ENCODE measurements around the gene SRGAP3. TPM values are rescaled to one million over a fixed set of nuclear protein-coding genes. Genes with fewer than 3 reads are reported as not detected.

Gene SRGAP3
- total and polyA plus RNA-seq, 2 donors (not counting 1 experiment from before 2014, with no cell fraction given) = 1.4 to 1.5 TPM

DNA sequence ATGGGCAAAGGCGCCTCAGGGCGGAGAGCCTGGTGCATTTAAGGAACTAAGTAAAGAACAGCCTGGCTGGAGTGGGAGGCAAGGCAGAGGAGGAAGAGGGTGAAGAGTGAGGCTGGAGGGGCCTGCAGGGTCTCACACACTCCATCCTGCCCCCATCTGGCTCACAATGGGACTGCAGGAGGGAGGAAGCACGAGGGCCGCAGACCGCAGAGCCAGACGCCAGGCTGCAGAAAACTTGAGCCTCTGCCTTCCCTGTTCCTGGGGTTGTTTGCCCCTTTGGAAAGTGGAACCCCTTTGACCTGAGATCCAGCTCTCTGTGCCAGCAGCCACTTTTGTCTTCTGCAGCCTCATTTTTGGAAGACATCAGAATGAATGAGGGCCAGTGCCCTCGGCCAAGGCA is 138.0 kb downstream of the SRGAP3 start:
- Histone ChIP-seq H3K79me2 (ENCODE audit: control insufficient read depth, insufficient read depth, low read length) (no peaks in the 10 kb centered on the region), H3K27me3 (replicated peaks in 1 of 4; ENCODE audit: control extremely low read depth in 1 of 4, control insufficient read depth in 3 of 4, insufficient read depth in 4 of 4, low read length in 3 of 4) (peaks cover 0 to 2% (median 0%) of the 10 kb centered on the region in 4 experiments), H3K9ac (ENCODE audit: low read length) (no peak overlapping the region), H2AFZ (ENCODE audit: insufficient read depth, low read depth, low read length, poor library complexity, severe bottlenecking) (no peak overlapping the region), H3K9me3 (ENCODE audit: control extremely low read depth in 1 of 3, control insufficient read depth in 2 of 3, insufficient read depth in 1 of 3, low read length in 2 of 3) (peaks cover 0 to 6% (median 0%) of the 10 kb centered on the region in 3 donors), H3K36me3 (replicated peaks in 1 of 2; ENCODE audit: control extremely low read depth in 1 of 2, control insufficient read depth in 1 of 2, extremely low read depth in 1 of 2, insufficient read depth in 2 of 2, low read length in 1 of 2) (no peaks in the 10 kb centered on the region), H4K20me1 (ENCODE audit: control insufficient read depth, insufficient read depth, low read length, poor library complexity, severe bottlenecking) (no peaks in the 10 kb centered on the region), H3K4me2 (replicated peaks; ENCODE audit: low read depth, low read length, poor library complexity, severe bottlenecking) (no peak overlapping the region), H3K27ac (ENCODE audit: low read length in 2 of 2) (no peak overlapping the region), H3K4me1 (ENCODE audit: control insufficient read depth in 2 of 2, insufficient read depth in 2 of 2, low read length in 2 of 2) (no peaks in the 10 kb centered on the region), H3K4me3 (ENCODE audit: control extremely low read depth in 1 of 5, extremely low read depth in 1 of 5, insufficient read depth in 1 of 5, low read depth in 2 of 5, low read length in 4 of 5) (no peak overlapping the region)
- no peak for ATAC-seq (ENCODE audit: low read depth)
- no peaks in the 10 kb centered on the region for H3K4me1 Mint-ChIP-seq
- H3K9me3 Mint-ChIP-seq (ENCODE audit: insufficient read depth) = no peaks in the 10 kb centered on the region
- ChIA-PET CTCF (no interaction called here), POLR2A (no interaction called here)
- TF ChIP-seq, protein P1, sequence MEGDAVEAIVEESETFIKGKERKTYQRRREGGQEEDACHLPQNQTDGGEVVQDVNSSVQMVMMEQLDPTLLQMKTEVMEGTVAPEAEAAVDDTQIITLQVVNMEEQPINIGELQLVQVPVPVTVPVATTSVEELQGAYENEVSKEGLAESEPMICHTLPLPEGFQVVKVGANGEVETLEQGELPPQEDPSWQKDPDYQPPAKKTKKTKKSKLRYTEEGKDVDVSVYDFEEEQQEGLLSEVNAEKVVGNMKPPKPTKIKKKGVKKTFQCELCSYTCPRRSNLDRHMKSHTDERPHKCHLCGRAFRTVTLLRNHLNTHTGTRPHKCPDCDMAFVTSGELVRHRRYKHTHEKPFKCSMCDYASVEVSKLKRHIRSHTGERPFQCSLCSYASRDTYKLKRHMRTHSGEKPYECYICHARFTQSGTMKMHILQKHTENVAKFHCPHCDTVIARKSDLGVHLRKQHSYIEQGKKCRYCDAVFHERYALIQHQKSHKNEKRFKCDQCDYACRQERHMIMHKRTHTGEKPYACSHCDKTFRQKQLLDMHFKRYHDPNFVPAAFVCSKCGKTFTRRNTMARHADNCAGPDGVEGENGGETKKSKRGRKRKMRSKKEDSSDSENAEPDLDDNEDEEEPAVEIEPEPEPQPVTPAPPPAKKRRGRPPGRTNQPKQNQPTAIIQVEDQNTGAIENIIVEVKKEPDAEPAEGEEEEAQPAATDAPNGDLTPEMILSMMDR (IDR thresholded peaks at IDR 0.05) = no peak
- no peak for TF ChIP-seq EZH2 (IDR thresholded peaks at IDR 0.05; ENCODE audit: borderline replicate concordance, insufficient read depth, low read depth, low read length, poor library complexity, severe bottlenecking)
- intact Hi-C loops (cut with micrococcal nuclease) = no loop called here
- no peak overlapping the region for H3K4me3 Mint-ChIP-seq
- H3K27me3 Mint-ChIP-seq = no peaks in the 10 kb centered on the region
- no peak overlapping the region for H3K27ac Mint-ChIP-seq
- no peak for DNase-seq
- WGBS (ENCODE audit: insufficient coverage) = 98% methylated on average over 7 of the region's 7 CpGs

DNA sequence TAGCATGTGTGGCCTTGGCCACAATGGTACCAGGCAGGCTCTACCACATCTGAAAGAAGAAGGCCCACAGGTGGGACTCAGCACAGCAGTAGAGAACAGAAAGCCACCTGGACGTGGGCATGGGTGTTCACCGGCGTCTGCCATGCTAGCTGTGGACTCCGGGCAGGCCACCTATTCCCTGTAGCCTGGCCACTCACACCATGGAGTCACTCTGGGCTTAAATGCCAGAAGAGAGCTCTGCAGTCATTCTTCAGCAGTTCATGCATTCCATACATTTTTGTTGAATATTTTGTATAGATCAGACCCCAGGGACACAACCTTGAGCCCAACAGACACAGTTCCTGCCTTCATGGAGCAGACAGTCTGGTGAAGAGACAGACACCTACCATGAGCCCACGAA is 138.6 kb downstream of the SRGAP3 start:
- Histone ChIP-seq H3K4me2 (replicated peaks; ENCODE audit: low read depth, low read length, poor library complexity, severe bottlenecking) (no peak overlapping the region), H2AFZ (ENCODE audit: insufficient read depth, low read depth, low read length, poor library complexity, severe bottlenecking) (no peak overlapping the region), H3K27me3 (replicated peaks in 1 of 4; ENCODE audit: control extremely low read depth in 1 of 4, control insufficient read depth in 3 of 4, insufficient read depth in 4 of 4, low read length in 3 of 4) (peaks cover 0 to 2% (median 0%) of the 10 kb centered on the region in 4 experiments), H3K4me3 (ENCODE audit: control extremely low read depth in 1 of 5, extremely low read depth in 1 of 5, insufficient read depth in 1 of 5, low read depth in 2 of 5, low read length in 4 of 5) (no peak overlapping the region), H3K9me3 (ENCODE audit: control extremely low read depth in 1 of 3, control insufficient read depth in 2 of 3, insufficient read depth in 1 of 3, low read length in 2 of 3) (peaks cover 0 to 6% (median 0%) of the 10 kb centered on the region in 3 donors), H3K27ac (ENCODE audit: low read length in 2 of 2) (no peak overlapping the region), H3K9ac (ENCODE audit: low read length) (no peak overlapping the region), H3K4me1 (ENCODE audit: control insufficient read depth in 2 of 2, insufficient read depth in 2 of 2, low read length in 2 of 2) (no peaks in the 10 kb centered on the region), H3K36me3 (replicated peaks in 1 of 2; ENCODE audit: control extremely low read depth in 1 of 2, control insufficient read depth in 1 of 2, extremely low read depth in 1 of 2, insufficient read depth in 2 of 2, low read length in 1 of 2) (no peaks in the 10 kb centered on the region), H4K20me1 (ENCODE audit: control insufficient read depth, insufficient read depth, low read length, poor library complexity, severe bottlenecking) (no peaks in the 10 kb centered on the region), H3K79me2 (ENCODE audit: control insufficient read depth, insufficient read depth, low read length) (no peaks in the 10 kb centered on the region)
- no peak overlapping the region for H3K27ac Mint-ChIP-seq
- DNase-seq = no peak
- intact Hi-C loops (cut with micrococcal nuclease) = no loop called here
- no peaks in the 10 kb centered on the region for H3K27me3 Mint-ChIP-seq
- WGBS (ENCODE audit: insufficient coverage) = 82% methylated on average over 1 of the region's 5 CpGs
- CTCF ChIA-PET = no interaction called here
- POLR2A ChIA-PET = no interaction called here
- TF ChIP-seq, protein P1 (IDR thresholded peaks at IDR 0.05) = no peak
- no peak for TF ChIP-seq EZH2 (IDR thresholded peaks at IDR 0.05; ENCODE audit: borderline replicate concordance, insufficient read depth, low read depth, low read length, poor library complexity, severe bottlenecking)
- no peak overlapping the region for H3K4me3 Mint-ChIP-seq
- no peaks in the 10 kb centered on the region for H3K4me1 Mint-ChIP-seq
- no peak for ATAC-seq (ENCODE audit: low read depth)
- H3K9me3 Mint-ChIP-seq (ENCODE audit: insufficient read depth) = no peaks in the 10 kb centered on the region

Data from B cell (primary cell).